Left lung (tissue), 10 donors: ENCODE measurements around the gene ERBB2. TPM values are rescaled to one million over a fixed set of nuclear protein-coding genes. Genes with fewer than 3 reads are reported as not detected.
A peak's percentile ranks its signal among the peaks of the same experiment; 100 is the strongest.
"Not testable (repeated sequence)": the region's sequence is repeated elsewhere in the genome, so short reads cannot be mapped to it uniquely, and the experiment has no call there.

Experiments used
- ATAC-seq: fragments of 200-7000 bp; cut with Tn5 transposase; one replicate; pipeline ENCODE4 v1.9.1; 2020; ENCODE audit warnings: moderate library complexity
- DNase-seq, 4 donors: peaks; one replicate each; pipeline ENCODE4 v3.0.0-alpha.2; 2013 to 2020
- H3K27ac ChIP-seq, 2 donors: fragments of 200-600 bp; sonication (generic) in 1 of 2; one replicate each; pipeline versions ENCODE4 v1.5.0 to v1.8.0; 2020 to 2021
- H3K27me3 ChIP-seq, 2 donors: fragments of 200-600 bp; sonication (generic) in 1 of 2; one replicate each; pipeline versions ENCODE4 v1.5.0 to v1.8.0; 2020 to 2021
- H3K36me3 ChIP-seq, 2 donors: fragments of 200-600 bp; sonication (generic) in 1 of 2; one replicate each; pipeline versions ENCODE4 v1.5.0 to v1.8.0; 2020 to 2021
- H3K4me1 ChIP-seq, 2 donors: fragments of 200-600 bp; one replicate each; pipeline ENCODE4 v1.8.0; 2021
- H3K4me3 ChIP-seq, 2 donors: fragments of 200-600 bp; sonication (generic) in 1 of 2; one replicate each; pipeline versions ENCODE4 v1.5.0 to v1.8.0; 2020 to 2021; ENCODE audit warnings: mild to moderate bottlenecking in 1 of 2
- H3K9me3 ChIP-seq, 2 donors: fragments of 200-600 bp; sonication (generic) in 1 of 2; one replicate each; pipeline versions ENCODE4 v1.5.0 to v1.8.0; 2020 to 2021
- CTCF ChIP-seq, 2 donors: fragments of 200-600 bp; sonication (generic) in 1 of 2; IDR thresholded peaks; one replicate each; pipeline versions ENCODE4 v1.5.0 to v1.8.0; 2021; ENCODE audit warnings: antibody characterized with exemption in 2 of 2
- intact Hi-C, 2 donors: fragments of 100-400 bp; cut with DNase I; formaldehyde crosslinking; loops; one replicate each; pipeline versions ENCODE4 v1.11.2 to v1.14.2; 2022
- polyA plus RNA-seq, 6 donors: library from polyadenylated mRNA; unstranded; fragments of 120-200 nt; gene quantifications; one replicate each; pipeline ENCODE4 v1.2.1, GENCODE V29; 2013; ENCODE audit not compliant: insufficient read length in 6 of 6
- total RNA-seq, 2 donors: library from RNA; stranded (reverse); fragmentation: NEBNext Ultra II Directional; extraction: Animal tissue kit (Norgen Biotek cat#: 25700); gene quantifications; one replicate each; pipeline ENCODE4 v1.2.1, GENCODE V29; 2021
- donor health status: DM: no; HTN: yes; CAD: no.
- donor health status: DM: no; HTN: no; CAD: no.

ERBB2 gene
- total and polyA plus RNA-seq, 8 donors = 65.1 to 137 (median 107) TPM

- H3K27me3 ChIP-seq = peaks cover 0 to 2% of the 10 kb centered on the region in 2 donors
- no peak overlapping the region for H3K4me3 ChIP-seq
- peaks cover 11 to 26% of the 10 kb centered on the region in 2 donors for H3K4me1 ChIP-seq
- DNase-seq (peak in 1 of 4 donors; percentile 64), ATAC-seq (no peak)
- no peak for TF ChIP-seq CTCF (IDR thresholded peaks at IDR 0.05)
- H3K27ac ChIP-seq = peak overlapping the region in 1 of 2 donors; percentile 66
- no peaks in the 10 kb centered on the region for H3K9me3 ChIP-seq
- H3K36me3 ChIP-seq = peaks cover 0 to 46% of the 10 kb centered on the region in 2 donors
- intact Hi-C loops = no loop called here
Measured at GRCh38 chr17:39706921-39707337, 7.1 kb downstream of the ERBB2 start.

GRCh38 chr17:39709319-39709997 lies 9.6 kb downstream of the ERBB2 start:
- Histone ChIP-seq H3K9me3 (no peaks in the 10 kb centered on the region), H3K4me1 (peaks cover 7 to 9% of the 10 kb centered on the region in 2 donors), H3K4me3 (no peak overlapping the region), H3K27me3 (no peaks in the 10 kb centered on the region), H3K27ac (no peak overlapping the region), H3K36me3 (peaks cover 0 to 55% of the 10 kb centered on the region in 2 donors)
- intact Hi-C loops = no loop called here
- no peak for TF ChIP-seq CTCF (IDR thresholded peaks at IDR 0.05)
- peak in 1 of 4 donors; percentile 59 for DNase-seq
- ATAC-seq = no peak

GRCh38 chr17:39709998-39710964 lies 10.4 kb downstream of the ERBB2 start:
- no peak overlapping the region for H3K4me3 ChIP-seq
- DNase-seq (peak in 1 of 4 donors; percentile 67), ATAC-seq (no peak)
- peaks cover 0 to 60% of the 10 kb centered on the region in 2 donors for H3K36me3 ChIP-seq
- H3K27ac ChIP-seq = no peak overlapping the region
- no peaks in the 10 kb centered on the region for H3K9me3 ChIP-seq
- peaks cover 2 to 3% of the 10 kb centered on the region in 2 donors for H3K4me1 ChIP-seq
- TF ChIP-seq CTCF (IDR thresholded peaks at IDR 0.05) = no peak
- intact Hi-C loops = no loop called here
- H3K27me3 ChIP-seq = no peaks in the 10 kb centered on the region

GRCh38 chr17:39711071-39711470 lies 11.2 kb downstream of the ERBB2 start:
- H3K9me3 ChIP-seq, ATAC-seq, H3K27ac ChIP-seq, intact Hi-C loops, H3K27me3 ChIP-seq, H3K4me1 ChIP-seq, H3K4me3 ChIP-seq: not testable (repeated sequence)
- H3K36me3 ChIP-seq = peaks cover 0 to 67% of the 10 kb centered on the region in 2 donors
- peak in 1 of 4 donors; percentile 8 for DNase-seq

- H3K27me3 ChIP-seq = no peaks in the 10 kb centered on the region
- DNase-seq = peak in 1 of 4 donors; percentile 51
- H3K9me3 ChIP-seq = no peaks in the 10 kb centered on the region
- no peak for ATAC-seq
- H3K4me1 ChIP-seq = no peaks in the 10 kb centered on the region
- no peak overlapping the region for H3K4me3 ChIP-seq
- intact Hi-C loops = no loop called here
- no peak for TF ChIP-seq CTCF (IDR thresholded peaks at IDR 0.05)
- H3K27ac ChIP-seq = no peak overlapping the region
- H3K36me3 ChIP-seq = peaks cover 0 to 72% of the 10 kb centered on the region in 2 donors
Measured at GRCh38 chr17:39711851-39712250, 12.0 kb downstream of the ERBB2 start.
